Loucy (cell line): ENCODE data around the gene TNP2.
"Not testable (repeated sequence)": the region's sequence is repeated elsewhere in the genome, so short reads cannot be mapped to it uniquely, and the experiment has no call there.

ENCODE experiments used
- H2AFZ ChIP-seq: fragments of 200-600 bp; sonication (generic); 2 replicates; pipeline ENCODE4 v1.6.0; 2016; ENCODE audit warnings: antibody characterized with exemption, mild to moderate bottlenecking, low read length, moderate library complexity
- H3F3A ChIP-seq: fragments of 200-600 bp; 2 replicates; pipeline ENCODE4 v1.6.0; 2016; ENCODE audit warnings: antibody characterized with exemption, low read depth, mild to moderate bottlenecking
- H3K27me3 ChIP-seq: fragments of 200-600 bp; sonication (generic); 2 replicates; pipeline ENCODE4 v1.6.1; 2014; ENCODE audit warnings: low read length, mild to moderate bottlenecking; ENCODE audit not compliant: insufficient read depth, poor library complexity, severe bottlenecking
- H3K36me3 ChIP-seq: fragments of 200-600 bp; sonication (generic); 2 replicates; pipeline ENCODE4 v1.6.1; 2016; ENCODE audit warnings: low read length; ENCODE audit not compliant: insufficient read depth
- H3K4me1 ChIP-seq: fragments of 200-600 bp; sonication (generic); 2 replicates; pipeline ENCODE4 v1.5.1; 2014; ENCODE audit warnings: low read length, mild to moderate bottlenecking; ENCODE audit not compliant: insufficient read depth, poor library complexity, severe bottlenecking
- H3K4me2 ChIP-seq: fragments of 200-600 bp; sonication (generic); 2 replicates; pipeline ENCODE4 v1.6.0; 2014; ENCODE audit warnings: antibody characterized with exemption, low read length, low read depth, mild to moderate bottlenecking; ENCODE audit not compliant: poor library complexity, severe bottlenecking
- H3K4me3 ChIP-seq: fragments of 200-600 bp; sonication (generic); 2 replicates; pipeline ENCODE4 v1.5.1; 2014; ENCODE audit warnings: low read length, mild to moderate bottlenecking, mixed read lengths; ENCODE audit not compliant: poor library complexity, severe bottlenecking
- H3K79me2 ChIP-seq: fragments of 200-600 bp; sonication (generic); 2 replicates; pipeline ENCODE4 v1.6.1; 2014; ENCODE audit warnings: low read length; ENCODE audit not compliant: insufficient read depth
- H3K9ac ChIP-seq: fragments of 200-600 bp; sonication (generic); 2 replicates; pipeline ENCODE4 v1.6.0; 2014; ENCODE audit warnings: mild to moderate bottlenecking, low read depth, low read length, moderate library complexity; ENCODE audit not compliant: poor library complexity, severe bottlenecking
- H3K9me2 ChIP-seq: fragments of 200-600 bp; sonication (generic); replicated peaks from 2 replicates; pipeline ENCODE4 v1.6.1; 2016; ENCODE audit warnings: low read depth, low read length, mixed read lengths
- H3K9me3 ChIP-seq: fragments of 200-600 bp; sonication (generic); 2 replicates; pipeline ENCODE4 v1.6.1; 2014; ENCODE audit warnings: mild to moderate bottlenecking, antibody characterized with exemption, low read length, low read depth; ENCODE audit not compliant: insufficient read depth
- H4K20me1 ChIP-seq: fragments of 200-600 bp; sonication (generic); 2 replicates; pipeline ENCODE4 v1.6.0; 2014; ENCODE audit warnings: antibody characterized with exemption, low read length, mild to moderate bottlenecking; ENCODE audit not compliant: insufficient read depth, poor library complexity, severe bottlenecking
- CTCF ChIP-seq: fragments of 200-600 bp; sonication (generic); conservative IDR thresholded peaks from 2 replicates; pipeline ENCODE4 v1.5.1; 2014; ENCODE audit warnings: mild to moderate bottlenecking, antibody characterized with exemption, low read length
- EZH2phosphoT487 ChIP-seq: fragments of 200-600 bp; IDR thresholded peaks from 2 replicates; pipeline ENCODE4 v1.6.1; 2018; ENCODE audit warnings: antibody characterized with exemption, mild to moderate bottlenecking, moderate library complexity, borderline replicate concordance

TNP2 gene

GRCh38 chr16:11290102-11290893 is 21.2 kb upstream of the TNP2 start:
- H3K4me1 ChIP-seq = no peaks in the 10 kb centered on the region
- H3F3A ChIP-seq = no peaks in the 10 kb centered on the region
- no peak overlapping the region for H3K9ac ChIP-seq
- H2AFZ ChIP-seq = no peak overlapping the region
- no peaks in the 10 kb centered on the region for H3K79me2 ChIP-seq
- no peaks in the 10 kb centered on the region for H3K9me3 ChIP-seq
- no peaks in the 10 kb centered on the region for H3K27me3 ChIP-seq
- no peak overlapping the region for H3K4me2 ChIP-seq
- H3K9me2 ChIP-seq = no peaks in the 10 kb centered on the region
- TF ChIP-seq CTCF (no peak), EZH2phosphoT487 (no peak)
- no peak overlapping the region for H3K4me3 ChIP-seq
- no peaks in the 10 kb centered on the region for H3K36me3 ChIP-seq
- H4K20me1 ChIP-seq = no peaks in the 10 kb centered on the region

- not testable (repeated sequence) for H3K79me2 ChIP-seq, H3K9ac ChIP-seq
Measured at GRCh38 chr16:11289696-11290095, 20.6 kb upstream of the TNP2 start.

GRCh38 chr16:11289202-11289601 is 20.1 kb upstream of the TNP2 start:
- H3K36me3 ChIP-seq = no peaks in the 10 kb centered on the region
- no peaks in the 10 kb centered on the region for H3K9me2 ChIP-seq
- no peaks in the 10 kb centered on the region for H3K27me3 ChIP-seq
- no peak overlapping the region for H2AFZ ChIP-seq
- no peaks in the 10 kb centered on the region for H3F3A ChIP-seq
- no peaks in the 10 kb centered on the region for H4K20me1 ChIP-seq
- TF ChIP-seq EZH2phosphoT487 (no peak), CTCF (no peak)
- H3K79me2 ChIP-seq = no peaks in the 10 kb centered on the region
- H3K4me1 ChIP-seq = no peaks in the 10 kb centered on the region
- H3K9ac ChIP-seq = no peak overlapping the region
- no peak overlapping the region for H3K4me2 ChIP-seq
- no peak overlapping the region for H3K4me3 ChIP-seq
- no peaks in the 10 kb centered on the region for H3K9me3 ChIP-seq

More at GRCh38 chr16:11289696-11290095, 20.6 kb upstream of the TNP2 start:
- H3F3A ChIP-seq, H3K9me2 ChIP-seq, H3K27me3 ChIP-seq, H3K36me3 ChIP-seq, H4K20me1 ChIP-seq, H3K4me1 ChIP-seq, H3K4me3 ChIP-seq, H2AFZ ChIP-seq, H3K4me2 ChIP-seq, H3K9me3 ChIP-seq: not testable (repeated sequence)

- H3K9me3 ChIP-seq = no peaks in the 10 kb centered on the region
- H3K79me2 ChIP-seq = no peaks in the 10 kb centered on the region
- no peaks in the 10 kb centered on the region for H3K9me2 ChIP-seq
- no peak overlapping the region for H3K4me2 ChIP-seq
- no peaks in the 10 kb centered on the region for H3F3A ChIP-seq
- H2AFZ ChIP-seq = no peak overlapping the region
- no peaks in the 10 kb centered on the region for H3K4me1 ChIP-seq
- TF ChIP-seq EZH2phosphoT487 (no peak), CTCF (no peak)
- H3K4me3 ChIP-seq = no peak overlapping the region
- no peaks in the 10 kb centered on the region for H4K20me1 ChIP-seq
- no peak overlapping the region for H3K9ac ChIP-seq
- H3K27me3 ChIP-seq = no peaks in the 10 kb centered on the region
- no peaks in the 10 kb centered on the region for H3K36me3 ChIP-seq
Measured at GRCh38 chr16:11285842-11286241, 16.7 kb upstream of the TNP2 start.
